HG03066 (cell line): ENCODE data around the gene DGCR6L.
"Not testable (repeated sequence)": the region's sequence is repeated elsewhere in the genome, so short reads cannot be mapped to it uniquely, and the experiment has no call there.

ENCODE experiments used
- ATAC-seq: cut with Tn5 transposase; IDR thresholded peaks from one replicate; pipeline ENCODE4 v1.9.1; 2021; ENCODE audit warnings: low read depth; ENCODE audit not compliant: unreplicated experiment

The DGCR6L gene

GRCh38 chr22:20292673-20293232 is 27.1 kb downstream of the DGCR6L start:
- no peak for ATAC-seq

- ATAC-seq, result no peak
Measured at GRCh38 chr22:20292108-20292507, 27.8 kb downstream of the DGCR6L start.

- ATAC-seq, result no peak
Measured at GRCh38 chr22:20291604-20292063, 28.2 kb downstream of the DGCR6L start.

- no peak for ATAC-seq
Measured at GRCh38 chr22:20291249-20291586, 28.6 kb downstream of the DGCR6L start.

GRCh38 chr22:20290578-20291248 is 29.1 kb downstream of the DGCR6L start:
- ATAC-seq, result no peak

- ATAC-seq, result no peak
Measured at GRCh38 chr22:20290045-20290392, 29.8 kb downstream of the DGCR6L start.

- not testable (repeated sequence) for ATAC-seq
Measured at GRCh38 chr22:20289182-20290044, 30.4 kb downstream of the DGCR6L start.

GRCh38 chr22:20286784-20287423 is 33.0 kb downstream of the DGCR6L start:
- not testable (repeated sequence) for ATAC-seq

GRCh38 chr22:20286312-20286660 is 33.6 kb downstream of the DGCR6L start:
- not testable (repeated sequence) for ATAC-seq

- ATAC-seq, result not testable (repeated sequence)
Measured at GRCh38 chr22:20285473-20286311, 34.2 kb downstream of the DGCR6L start.

- no peak for ATAC-seq
Measured at GRCh38 chr22:20284471-20285086, 35.3 kb downstream of the DGCR6L start.

- ATAC-seq, result no peak
Measured at GRCh38 chr22:20283674-20284066, 36.2 kb downstream of the DGCR6L start.

- ATAC-seq, result no peak
Measured at GRCh38 chr22:20282901-20283673, 36.8 kb downstream of the DGCR6L start.

- ATAC-seq, result no peak
Measured at GRCh38 chr22:20281891-20282290, 38.0 kb downstream of the DGCR6L start.

GRCh38 chr22:20281473-20281872 is 38.4 kb downstream of the DGCR6L start:
- not testable (repeated sequence) for ATAC-seq

GRCh38 chr22:20280866-20281265 is 39.0 kb downstream of the DGCR6L start:
- no peak for ATAC-seq

- not testable (repeated sequence) for ATAC-seq
Measured at GRCh38 chr22:20280163-20280562, 39.7 kb downstream of the DGCR6L start.

GRCh38 chr22:20279662-20280134 is 40.2 kb downstream of the DGCR6L start:
- no peak for ATAC-seq
